GM12878 (cell line): Measurements from ENCODE around the gene MAGEB17. TPM values are rescaled to one million over a fixed set of nuclear protein-coding genes. Genes with fewer than 3 reads are reported as not detected.

Source experiments
- ATAC-seq: fragments of 200-7000 bp; cut with Tn5 transposase; 3 replicates; pipeline ENCODE4 v1.9.1; 2020; ENCODE audit warnings: mild to moderate bottlenecking, moderate library complexity
- BruUV-seq: library from RNA; stranded (reverse); fragments of 400-500 nt; replicated peaks from 2 replicates; lab custom pipeline; 2021; lab: Mats Ljungman, UMichigan
- CTCF ChIA-PET: fragments of 300-600 bp; sonication (Branson Sonifier 250); formaldehyde crosslinking; extraction: SDS; loops from one replicate; lab custom pipeline; 2021; ENCODE audit warnings: inconsistent platforms; lab: Yijun Ruan, JAX
- POLR2A ChIA-PET: fragments of 350-600 bp; formaldehyde crosslinking; extraction: SDS; loops from one replicate; lab custom pipeline; 2021; ENCODE audit warnings: inconsistent platforms; lab: Charles Lee
- RAD21 ChIA-PET: fragments of 300-600 bp; sonication (Branson Sonifier 250); formaldehyde crosslinking; loops from one replicate; lab custom pipeline; 2023; ENCODE audit warnings: antibody characterized with exemption; ENCODE audit not compliant: unreplicated experiment; lab: Charles Lee
- SMC1A ChIA-PET: fragments of 300-600 bp; sonication (Branson Sonifier 250); formaldehyde crosslinking; loops from one replicate; lab custom pipeline; 2023; ENCODE audit not compliant: unreplicated experiment, uncharacterized antibody; lab: Charles Lee
- DNase-seq: peaks from one replicate; pipeline ENCODE4 v3.0.0-alpha.2; 2011; ENCODE audit warnings: low read depth, low spot score
- FAIRE-seq: peaks from 3 replicates; lab custom pipeline; 2011; peaks lifted over from hg19 to GRCh38; lab: Jason Lieb, UNC
- H2AFZ ChIP-seq: 2 replicates; pipeline ENCODE4 v1.6.0; 2011; ENCODE audit warnings: low read depth, low read length, control low read depth; ENCODE audit not compliant: control insufficient read depth
- H3K27ac ChIP-seq: 2 replicates; pipeline ENCODE4 v1.5.1; 2011; ENCODE audit warnings: control low read depth; ENCODE audit not compliant: control insufficient read depth, insufficient read depth
- H3K27me3 ChIP-seq, 2 experiments: replicated peaks in 1 of 2; 2 replicates each; pipeline versions ENCODE4 v1.6.0 to v1.6.1; 2011; ENCODE audit warnings: low read length in 1 of 2; ENCODE audit not compliant: control insufficient read depth in 2 of 2, insufficient read depth in 2 of 2
- H3K36me3 ChIP-seq, 2 experiments: 2 replicates each; pipeline ENCODE4 v1.5.1; 2011; ENCODE audit warnings: low read length in 1 of 2; ENCODE audit not compliant: control insufficient read depth in 2 of 2, insufficient read depth in 2 of 2
- H3K4me1 ChIP-seq: 2 replicates; pipeline ENCODE4 v1.6.1; 2011; ENCODE audit warnings: mild to moderate bottlenecking, low read length, moderate library complexity, mixed read lengths; ENCODE audit not compliant: control insufficient read depth, insufficient read depth
- H3K4me2 ChIP-seq: 2 replicates; pipeline ENCODE4 v1.6.0; 2011; ENCODE audit warnings: control low read depth; ENCODE audit not compliant: control insufficient read depth, insufficient read depth
- H3K4me3 ChIP-seq: fragments of 200-600 bp; sonication (generic); 2 replicates; pipeline ENCODE4 v1.5.1; 2016
- H3K79me2 ChIP-seq: 2 replicates; pipeline ENCODE4 v1.6.0; 2011; ENCODE audit warnings: low read length; ENCODE audit not compliant: control insufficient read depth, insufficient read depth
- H3K9ac ChIP-seq: 2 replicates; pipeline ENCODE4 v1.8.0; 2011; ENCODE audit warnings: low read length, control low read depth, mixed read lengths; ENCODE audit not compliant: control insufficient read depth, insufficient read depth
- H3K9me3 ChIP-seq: replicated peaks from 3 replicates; pipeline ENCODE4 v1.5.1; 2011; ENCODE audit warnings: mild to moderate bottlenecking, low read length; ENCODE audit not compliant: control insufficient read depth, insufficient read depth
- H4K20me1 ChIP-seq: 2 replicates; pipeline ENCODE4 v1.6.0; 2011; ENCODE audit not compliant: control insufficient read depth, insufficient read depth
- BHLHE40 ChIP-seq, 2 experiments: fragments of 450-650 bp in 1 of 2; IDR thresholded peaks; 2 replicates each; pipeline ENCODE4 v1.6.1; 2011 to 2017; ENCODE audit warnings: low read depth in 2 of 2, borderline replicate concordance in 1 of 2, improper control_type of control experiment in 1 of 2, low read length in 1 of 2, mild to moderate bottlenecking in 1 of 2
- CTCF ChIP-seq, 3 experiments: IDR thresholded peaks in 2 of 3; conservative IDR thresholded peaks in 1 of 3; 2 replicates each; pipeline ENCODE4 v1.5.1; 2011; ENCODE audit warnings: low read depth in 3 of 3, low read length in 3 of 3, mild to moderate bottlenecking in 3 of 3, control low read depth in 2 of 3, moderate library complexity in 2 of 3, inconsistent platforms in 1 of 3, mixed read lengths in 1 of 3; ENCODE audit not compliant: control insufficient read depth in 2 of 3, insufficient read depth in 1 of 3; ENCODE audit errors: extremely low read depth in 1 of 3
- EED ChIP-seq: sonication (generic); IDR thresholded peaks from 2 replicates; pipeline ENCODE4 v1.6.1; 2016; ENCODE audit warnings: antibody characterized with exemption, low read depth
- EZH2 ChIP-seq: IDR thresholded peaks from 2 replicates; pipeline ENCODE4 v1.6.1; 2012; ENCODE audit warnings: low read depth, mild to moderate bottlenecking, control low read depth, inconsistent platforms, low read length, borderline replicate concordance; ENCODE audit not compliant: control insufficient read depth
- HDAC6 ChIP-seq: fragments of 200-600 bp; sonication (generic); IDR thresholded peaks from one replicate; pipeline ENCODE4 v1.8.0; 2017; ENCODE audit warnings: antibody characterized with exemption; ENCODE audit not compliant: unreplicated experiment
- HSF1 ChIP-seq: fragments of 150-350 bp; IDR thresholded peaks from 2 replicates; pipeline ENCODE4 v1.6.1; 2014; ENCODE audit warnings: mild to moderate bottlenecking, low read depth, low read length
- NBN ChIP-seq: fragments of 450-650 bp; IDR thresholded peaks from 2 replicates; pipeline ENCODE4 v1.6.1; 2016
- NR2C1 ChIP-seq: fragments of 450-650 bp; IDR thresholded peaks from 2 replicates; pipeline ENCODE4 v1.6.1; 2017; ENCODE audit warnings: antibody characterized with exemption, mild to moderate bottlenecking, moderate library complexity
- PAX5 ChIP-seq: IDR thresholded peaks from 2 replicates; pipeline ENCODE4 v1.6.1; 2011; ENCODE audit warnings: low read depth, low read length, borderline replicate concordance
- POLR2A ChIP-seq: IDR thresholded peaks from 2 replicates; pipeline ENCODE4 v1.6.1; 2011; ENCODE audit warnings: low read depth, mild to moderate bottlenecking, low read length
- POU2F2 ChIP-seq: IDR thresholded peaks from 3 replicates; pipeline ENCODE4 v1.6.1; 2011; ENCODE audit warnings: low read depth, mild to moderate bottlenecking, low read length, borderline replicate concordance
- RUNX3 ChIP-seq: IDR thresholded peaks from 2 replicates; pipeline ENCODE4 v1.6.1; 2012; ENCODE audit warnings: low read length, inconsistent platforms
- SMARCA5 ChIP-seq: fragments of 450-650 bp; IDR thresholded peaks from 2 replicates; pipeline ENCODE4 v1.6.1; 2017; ENCODE audit warnings: mild to moderate bottlenecking
- SMC3 ChIP-seq: IDR thresholded peaks from 2 replicates; pipeline ENCODE4 v1.6.1; 2011; ENCODE audit warnings: low read length, improper control_type of control experiment, borderline replicate concordance
- TCF12 ChIP-seq: IDR thresholded peaks from 2 replicates; pipeline ENCODE4 v1.6.1; 2011; ENCODE audit warnings: low read depth, mild to moderate bottlenecking, low read length
- YBX1 ChIP-seq: fragments of 450-650 bp; IDR thresholded peaks from 2 replicates; pipeline ENCODE4 v1.6.1; 2016; ENCODE audit warnings: antibody characterized with exemption
- ZBTB33 ChIP-seq: fragments of 450-650 bp; IDR thresholded peaks from 2 replicates; pipeline ENCODE4 v1.6.1; 2017; ENCODE audit warnings: mild to moderate bottlenecking
- WGBS: methylation state at CpG from one replicate; pipeline ENCODE4 v1.1.6; 2016; ENCODE audit warnings: low lambda C conversion rate; ENCODE audit not compliant: insufficient replicate concordance, insufficient coverage; ENCODE audit errors: missing lambda C conversion rate; 5-methylcytosine and 5-hydroxymethylcytosine counted together
- in situ Hi-C: fragments of 300-500 bp; cut with MboI; formaldehyde crosslinking; loops from 9 replicates; pipeline ENCODE4 v1.14.3; 2018; ENCODE audit warnings: mixed read lengths
- intact Hi-C: fragments of 100-400 bp; cut with micrococcal nuclease; formaldehyde crosslinking; loops from one replicate; pipeline ENCODE4 v1.14.2; 2022; ENCODE audit not compliant: unreplicated experiment
- polyA plus RNA-seq, 11 experiments: library from polyadenylated mRNA; depleted of rRNA in 4 of 11; unstranded in 6 of 11; stranded (reverse) in 5 of 11; fragments of >200 nt; fragmentation: Nextera tagmentation in 4 of 11; fragmentation: Illumina TruSeq in 1 of 11; extraction: Ambion mirVana in 4 of 11; extraction: Trizol in 1 of 11; gene quantifications; 1 replicate in 1 of 11; 2 replicates in 10 of 11; pipeline versions ENCODE4 v1.2.1 to v1.2.3, GENCODE V29; 2011 to 2016; ENCODE audit warnings: inconsistent platforms in 2 of 11, missing spikeins in 2 of 11, low read depth in 1 of 11
- total RNA-seq, 4 experiments: library from RNA; depleted of rRNA in 3 of 4; stranded (reverse); fragments of >200 nt in 3 of 4; fragmentation: Illumina TruSeq in 1 of 4; extraction: Trizol in 1 of 4; gene quantifications; 2 replicates each; pipeline versions ENCODE4 v1.2.1 to v1.2.3, GENCODE V29; 2013 to 2021

The MAGEB17 gene
- total and polyA plus RNA-seq, 10 of the 15 experiments (the other 5 are each of a cell fraction or from before 2014, with no cell fraction given), result 0.05 to 0.21 TPM; not detected in 8

- Histone ChIP-seq H3K9me3 (no peaks in the 10 kb centered on the region), H4K20me1 (no peaks in the 10 kb centered on the region), H3K4me2 (no peak overlapping the region), H3K4me1 (no peaks in the 10 kb centered on the region)
- RAD21 ChIA-PET, result interaction anchor here (1.0 kb wide), 2 partner anchors 49 to 62 kb away, joined by 3 to 4 read pairs; no protein-coding TSS in a partner anchor
- WGBS, result 22% methylated on average over 4 of the region's 4 CpGs
- POLR2A ChIA-PET, result no interaction called here
- TF ChIP-seq ZBTB33 (no peak), RUNX3 (no peak), NBN (no peak), YBX1 (no peak), CTCF (IDR thresholded peaks at IDR 0.05 in 2 of 3, conservative IDR thresholded peaks at IDR 0.05 in 1 of 3; ENCODE audit: control insufficient read depth in 2 of 3, extremely low read depth in 1 of 3, insufficient read depth in 1 of 3, low read depth in 3 of 3, low read length in 3 of 3) (no peak), HDAC6 (no peak), SMARCA5 (no peak), NR2C1 (no peak), EED (no peak), PAX5 (no peak), SMC3 (no peak), POU2F2 (no peak), EZH2 (no peak), POLR2A (no peak), HSF1 (no peak), TCF12 (no peak), BHLHE40 (IDR thresholded peaks at IDR 0.05; ENCODE audit: borderline replicate concordance in 1 of 2, low read depth in 2 of 2, low read length in 1 of 2) (no peak)
- TF ChIP-seq, all 136 proteins: peak for 0
- Histone ChIP-seq H3K79me2 (no peaks in the 10 kb centered on the region), H3K27ac (no peak overlapping the region), H3K9ac (no peak overlapping the region), H2AFZ (no peak overlapping the region), H3K36me3 (no peaks in the 10 kb centered on the region), H3K4me3 (no peak overlapping the region), H3K27me3 (no peaks in the 10 kb centered on the region)
- no peak for FAIRE-seq
- no peak for ATAC-seq
- CTCF ChIA-PET, result interaction anchor here (1.4 kb wide), 1 partner anchor 24 kb away, joined by 4 read pairs; no protein-coding TSS in a partner anchor
- BruUV-seq, result no TSS peak
- intact Hi-C loops (no loop called here), in situ Hi-C loops (no loop called here)
- DNase-seq, result no peak
- SMC1A ChIA-PET, result interaction anchor here (0.5 to 1.1 kb wide), 4 partner anchors 14 to 693 kb away, joined by 3 read pairs; partner anchors contain the start of gene GRPR
Observed at GRCh38 chrX:16187024-16187760, 19.9 kb downstream of the MAGEB17 start.
